ENCODE data around the gene MALAT1.

The MALAT1 gene

DNA sequence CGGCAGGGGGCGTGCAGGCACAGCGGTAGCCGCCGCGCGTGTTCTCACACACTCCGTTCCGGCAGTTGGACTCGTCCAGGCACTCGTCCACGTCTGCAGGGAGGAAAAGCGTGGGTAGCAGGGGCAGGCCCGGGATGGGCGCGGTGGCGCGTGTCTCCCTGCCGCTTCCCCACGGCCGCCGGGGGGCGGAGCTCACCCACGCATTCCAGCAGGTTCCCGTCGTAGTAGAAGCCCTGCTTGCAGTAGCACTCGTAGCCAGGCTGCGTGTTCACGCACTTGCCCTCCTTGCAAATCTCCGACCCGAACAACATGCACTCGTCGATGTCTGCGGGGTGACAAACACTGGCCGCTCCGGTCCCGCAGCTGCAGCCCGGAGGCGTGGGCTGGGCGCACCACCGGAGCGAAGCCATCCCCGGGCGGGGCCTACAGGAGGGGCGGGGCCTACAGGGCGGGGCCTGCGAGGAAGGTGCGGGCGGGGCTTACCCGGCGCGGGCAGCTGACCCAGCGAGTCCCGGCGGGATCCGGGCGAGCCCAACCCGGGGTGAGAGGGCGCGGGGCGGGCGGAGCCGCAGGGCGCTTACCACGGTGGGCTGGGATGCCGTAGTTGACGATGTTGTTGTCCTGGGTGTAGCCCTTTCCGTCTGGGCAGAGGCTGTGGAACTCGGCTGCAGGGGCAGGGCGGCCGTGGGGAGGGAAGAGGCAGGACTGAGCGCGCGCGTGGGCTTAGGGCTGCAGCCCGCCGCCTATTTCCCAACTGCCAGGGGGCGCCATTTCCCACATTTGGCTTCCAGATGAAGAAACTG is 41.6 kb downstream of the MALAT1 start:
- DNase-seq, result peak; percentile 81

DNA sequence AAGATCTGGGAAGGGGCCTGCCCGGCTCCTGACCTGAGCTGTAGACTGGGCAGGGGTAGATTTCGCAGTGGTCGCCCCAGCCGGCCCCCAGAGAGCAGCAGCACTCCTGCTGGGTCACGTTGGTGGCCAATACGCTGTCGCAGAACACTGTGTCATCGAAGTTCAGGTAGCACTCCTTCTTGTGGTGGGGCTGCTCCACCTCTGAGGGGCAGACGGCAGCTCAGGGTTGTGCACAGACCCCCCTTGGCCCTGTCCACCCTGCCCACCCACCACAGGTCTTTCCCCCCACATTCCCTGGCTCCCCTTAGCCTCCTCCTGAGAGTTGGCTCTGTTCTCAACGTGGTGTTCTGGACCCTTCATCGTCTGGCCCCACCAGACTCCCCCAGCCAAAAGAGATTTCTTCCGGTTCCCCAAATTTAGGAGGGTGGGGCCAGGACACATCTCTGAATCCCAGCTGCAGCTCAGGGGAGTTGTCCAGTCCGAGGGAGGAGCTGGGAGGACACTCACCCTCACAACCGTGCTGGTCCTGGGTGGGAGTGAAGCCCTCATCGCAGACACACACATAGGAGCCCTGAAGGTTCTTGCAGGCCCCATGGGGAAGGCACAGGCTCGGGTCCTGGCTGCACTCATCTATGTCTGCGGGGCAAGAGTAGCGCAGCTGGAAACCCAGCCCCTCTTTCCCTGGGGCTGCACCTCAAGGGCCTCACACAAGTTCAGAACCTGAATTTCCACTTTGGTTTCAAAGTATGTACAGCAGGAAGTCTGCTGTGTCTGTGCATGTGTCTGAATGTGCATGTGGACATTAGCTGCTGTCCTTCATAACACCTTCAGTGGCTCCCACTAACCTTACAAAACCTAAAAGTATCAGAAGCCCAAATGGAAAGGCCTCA is 42.5 kb downstream of the MALAT1 start:
- DNase-seq, result no peak

DNA sequence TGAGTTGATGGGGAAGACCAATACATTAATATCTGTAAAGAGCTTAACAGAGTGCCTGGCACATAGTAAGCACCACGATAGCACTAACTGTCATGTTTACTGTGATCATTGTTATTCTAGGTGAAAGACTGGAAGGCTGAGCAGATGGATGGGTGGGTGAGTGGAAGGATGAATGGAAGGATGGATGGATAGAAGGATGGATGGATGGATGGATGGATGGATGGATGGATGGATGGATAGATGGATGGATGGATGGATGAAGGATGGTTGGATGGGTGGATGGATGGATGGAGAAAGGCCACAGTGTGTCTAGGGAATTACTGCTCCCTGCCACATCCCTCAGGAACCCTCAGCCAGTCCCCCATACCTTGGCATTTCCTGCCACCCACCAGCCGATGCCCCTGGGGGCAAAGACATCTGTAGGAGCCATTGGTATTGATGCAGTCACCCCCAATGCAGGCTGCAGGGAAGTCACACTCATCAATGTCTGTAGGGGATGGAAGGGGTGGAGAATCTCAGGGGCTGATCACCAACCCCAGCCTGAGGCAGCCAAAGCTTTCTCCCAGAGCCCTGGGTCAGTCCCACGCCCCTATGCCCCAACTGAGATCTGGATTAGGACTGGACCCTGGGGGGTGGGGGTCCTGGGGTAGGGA is 44.0 kb downstream of the MALAT1 start:
- DNase-seq, result no peak

DNA sequence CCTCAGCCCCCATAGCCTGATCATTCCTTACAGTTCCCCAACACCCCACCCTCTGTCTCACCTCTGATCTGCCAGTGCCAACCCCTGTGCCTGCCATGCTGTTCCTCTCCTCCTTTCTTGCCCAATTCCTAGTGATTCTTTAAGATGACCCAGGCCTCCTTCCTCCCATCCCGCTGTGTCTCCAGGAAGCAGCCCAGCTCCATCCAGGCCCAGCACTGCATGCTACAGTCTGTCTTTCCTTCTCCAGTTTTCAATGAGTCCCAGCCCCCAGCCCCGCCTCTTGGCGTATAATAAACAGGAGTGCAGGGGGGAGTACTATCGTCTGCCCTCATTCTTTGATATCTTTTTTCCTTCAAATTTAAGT is 47.0 kb downstream of the MALAT1 start:
- peak; percentile 5 for DNase-seq

DNA sequence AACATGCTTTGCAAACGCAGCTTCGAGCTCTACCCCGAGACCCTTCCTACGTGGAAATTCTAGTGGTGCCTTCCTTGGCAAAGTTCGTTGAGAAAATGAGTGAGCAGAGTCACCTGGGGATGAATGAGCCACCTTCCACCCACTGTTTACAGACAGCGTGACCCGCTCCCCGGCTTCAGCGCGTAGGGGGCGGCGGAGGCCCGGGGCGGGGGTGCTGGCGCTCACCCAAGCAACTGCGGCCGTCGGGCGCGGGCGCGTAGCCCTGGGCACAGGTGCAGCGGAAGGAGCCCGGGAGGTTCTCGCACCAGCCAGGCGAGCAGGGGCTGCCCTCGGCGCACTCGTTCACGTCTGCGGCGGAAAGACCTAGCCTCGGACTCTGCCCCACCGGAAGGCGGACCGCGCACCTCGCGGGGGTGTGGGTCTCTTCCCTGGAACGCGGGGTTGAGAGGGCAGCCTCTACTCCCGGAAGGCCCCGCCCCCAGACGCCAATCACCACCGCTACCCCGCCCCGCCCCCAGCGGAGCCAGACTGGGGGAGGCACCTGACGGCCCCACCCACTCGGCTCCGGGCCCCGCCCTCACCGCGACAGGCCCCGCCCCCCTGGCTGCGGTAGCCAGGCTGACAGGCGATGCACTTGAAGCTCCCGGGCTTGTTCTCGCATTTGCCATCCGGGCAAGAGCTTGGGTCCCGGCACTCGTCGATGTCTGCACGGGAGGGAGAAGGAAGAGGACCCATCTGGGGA is 47.5 kb downstream of the MALAT1 start:
- peak; percentile 98 for DNase-seq

DNA sequence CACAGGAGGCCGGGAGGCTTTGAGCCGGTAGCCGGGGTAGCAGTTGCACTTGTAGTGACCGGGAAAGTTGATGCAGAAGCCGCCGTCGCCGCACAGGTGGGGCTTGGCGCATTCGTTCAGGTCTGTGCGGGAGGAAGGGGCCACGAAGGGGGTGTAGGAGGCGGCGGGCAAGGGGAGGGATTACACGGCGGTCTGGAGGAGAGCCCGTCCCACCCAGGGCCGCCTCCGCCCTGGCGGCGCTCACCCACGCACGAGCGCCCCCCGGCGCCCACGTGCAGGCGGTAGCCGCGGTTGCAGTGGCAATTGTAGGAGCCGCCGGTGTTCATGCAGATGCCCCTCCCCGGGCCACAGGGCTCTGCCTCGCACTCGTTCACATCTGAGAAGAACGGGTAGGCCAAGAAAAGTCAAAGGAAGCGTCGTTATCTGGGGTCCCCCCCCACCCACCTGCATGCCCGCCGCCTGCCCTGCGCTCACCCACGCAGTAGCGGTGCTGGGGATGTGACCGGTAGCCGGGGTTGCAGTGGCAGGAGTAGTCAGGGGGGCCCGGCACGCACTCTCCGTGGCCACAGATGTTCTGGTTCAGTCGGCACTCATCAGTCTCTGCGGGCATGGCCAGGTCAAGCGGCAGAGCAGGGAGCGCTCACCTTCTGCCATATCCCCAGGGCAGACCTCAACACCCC is 48.7 kb downstream of the MALAT1 start:
- DNase-seq, result peak; percentile 22

DNA sequence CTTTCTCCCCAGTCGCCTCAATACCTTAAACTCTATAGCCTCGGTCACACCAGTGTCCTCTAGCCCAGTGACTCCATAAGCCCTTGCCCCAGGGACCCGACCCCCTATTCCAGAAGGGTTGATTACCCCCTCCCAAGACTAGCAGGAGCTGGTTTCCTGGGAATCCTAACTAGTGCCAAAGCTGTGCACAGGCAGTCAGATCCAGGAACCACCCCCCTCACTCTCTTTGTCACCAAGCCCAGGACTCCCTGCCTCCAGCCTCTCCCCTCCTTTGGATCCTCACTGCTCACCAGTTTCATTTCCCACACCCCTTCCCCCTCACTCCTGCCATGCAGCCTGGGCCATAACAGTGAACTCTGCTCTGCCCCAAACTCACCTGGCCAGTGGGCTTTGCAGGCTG is 49.5 kb downstream of the MALAT1 start:
- DNase-seq, result no peak

DNA sequence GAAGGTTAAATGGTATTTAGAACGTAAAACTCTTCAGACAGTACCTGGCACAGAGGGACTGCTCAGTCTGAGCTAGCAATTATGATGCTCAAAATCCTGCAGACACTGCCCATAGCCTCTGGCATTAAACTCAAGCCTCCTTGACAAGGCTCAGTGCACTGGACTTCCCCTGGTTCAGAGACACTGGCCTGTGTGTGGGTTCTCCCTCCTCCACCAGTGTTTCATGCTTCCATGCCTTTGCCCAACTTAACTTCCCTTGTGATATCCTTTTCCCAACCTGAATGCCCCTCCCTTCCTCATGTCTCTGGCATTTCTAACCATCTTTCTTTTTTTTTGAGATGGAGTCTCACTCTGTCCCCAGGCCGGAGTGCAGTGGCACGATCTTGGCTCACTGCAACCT is 50.3 kb downstream of the MALAT1 start:
- DNase-seq, result no peak

DNA sequence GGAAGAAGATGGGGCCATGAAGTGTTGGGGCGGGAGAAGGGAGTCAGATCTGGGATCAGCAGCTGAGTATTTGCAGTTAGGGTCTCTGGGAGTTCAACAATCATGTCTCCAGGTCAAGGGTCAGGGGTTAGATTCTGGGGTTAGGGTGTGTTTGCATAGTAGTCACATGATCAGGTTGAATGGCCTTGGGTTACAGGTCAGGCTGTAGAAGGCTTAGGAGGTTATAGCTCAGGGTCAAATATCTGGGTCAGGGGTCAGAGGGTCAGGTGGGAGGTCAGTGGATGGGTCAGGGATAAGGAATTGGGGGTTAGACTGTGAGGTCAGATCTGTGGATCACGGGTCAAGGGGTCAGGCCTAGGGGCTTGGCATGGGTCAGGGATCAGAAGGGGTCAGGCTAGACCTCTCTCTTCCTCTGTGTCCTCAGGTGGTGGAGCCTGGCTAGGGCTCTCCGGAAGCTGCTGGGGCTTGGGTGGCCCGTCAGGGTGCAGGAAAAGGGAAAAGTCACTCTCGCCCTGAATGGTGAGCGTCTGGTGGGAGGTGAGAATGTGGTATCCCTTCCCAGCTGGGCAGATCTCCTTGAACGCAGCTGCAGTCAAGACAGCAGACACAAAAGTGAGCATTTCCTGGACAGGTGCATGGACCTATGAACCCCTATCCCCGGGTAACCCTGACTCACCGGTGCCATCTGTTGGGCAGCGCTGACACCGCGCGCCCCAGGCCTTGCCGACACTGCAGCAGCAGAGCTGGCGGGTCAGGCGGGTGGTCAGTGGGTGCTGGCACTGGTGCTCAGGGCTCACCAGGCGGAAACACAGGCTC is 52.9 kb downstream of the MALAT1 start:
- DNase-seq, result peak; percentile 55

DNA sequence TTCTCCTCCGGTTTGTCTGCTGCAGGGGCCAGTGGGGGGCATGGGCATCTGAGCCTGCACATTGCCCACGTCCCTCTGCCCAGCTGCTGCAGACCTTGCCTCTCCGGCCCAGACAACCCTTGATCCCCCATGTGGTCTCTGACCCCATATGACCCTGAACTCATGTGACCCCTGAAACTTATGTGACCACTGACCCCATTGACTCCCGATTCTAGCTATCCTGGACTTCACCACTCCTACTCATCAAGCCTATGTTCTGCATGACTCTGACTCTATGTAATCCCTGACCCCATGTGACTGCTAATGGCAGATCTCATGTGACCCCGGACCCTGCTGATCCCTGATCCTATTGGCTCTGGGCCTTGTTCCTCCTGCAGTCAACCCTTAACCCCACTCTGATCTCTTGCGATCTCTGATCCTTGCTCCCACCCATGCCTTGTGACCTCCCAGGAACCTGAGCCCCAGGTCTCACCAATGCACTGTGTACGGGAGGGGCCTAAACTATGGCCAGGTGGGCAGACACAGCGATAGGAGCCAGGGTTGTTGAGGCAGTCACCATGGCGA is 53.6 kb downstream of the MALAT1 start:
- DNase-seq, result no peak

DNA sequence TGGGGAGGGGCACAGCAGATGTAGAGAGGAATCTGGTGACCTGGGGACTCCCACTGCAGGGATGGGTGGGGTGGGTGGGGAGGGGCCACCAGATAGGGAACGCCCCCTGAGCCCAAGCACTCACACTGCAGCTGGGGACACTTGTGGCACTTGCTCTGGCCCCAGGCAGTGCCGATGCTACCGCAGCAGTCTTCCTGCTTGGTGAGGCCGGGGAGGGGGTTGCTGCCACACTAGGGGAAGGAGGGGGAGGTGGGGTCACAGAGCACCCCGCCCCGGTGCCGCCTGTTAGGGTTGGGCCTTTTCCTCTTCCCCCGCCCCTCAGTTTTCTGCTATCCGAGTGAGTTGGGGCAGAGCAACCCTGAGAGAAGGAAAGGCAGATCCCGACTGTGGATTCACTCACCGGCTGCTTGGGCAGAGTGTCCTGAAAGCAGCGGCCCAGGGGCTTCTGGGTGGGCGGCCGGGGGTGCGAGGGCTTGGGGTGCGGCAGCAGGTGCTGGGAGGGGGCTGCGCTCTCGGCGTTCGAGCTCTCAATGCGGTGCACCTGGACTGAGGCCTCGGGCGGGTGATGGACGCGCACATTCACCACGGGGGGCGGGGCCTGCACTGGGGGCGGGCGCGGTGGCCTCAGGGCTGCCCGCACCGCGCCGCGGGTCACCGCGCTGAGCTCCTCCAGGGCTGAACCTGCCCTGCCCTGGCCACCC is 54.6 kb downstream of the MALAT1 start:
- peak; percentile 58 for DNase-seq

DNA sequence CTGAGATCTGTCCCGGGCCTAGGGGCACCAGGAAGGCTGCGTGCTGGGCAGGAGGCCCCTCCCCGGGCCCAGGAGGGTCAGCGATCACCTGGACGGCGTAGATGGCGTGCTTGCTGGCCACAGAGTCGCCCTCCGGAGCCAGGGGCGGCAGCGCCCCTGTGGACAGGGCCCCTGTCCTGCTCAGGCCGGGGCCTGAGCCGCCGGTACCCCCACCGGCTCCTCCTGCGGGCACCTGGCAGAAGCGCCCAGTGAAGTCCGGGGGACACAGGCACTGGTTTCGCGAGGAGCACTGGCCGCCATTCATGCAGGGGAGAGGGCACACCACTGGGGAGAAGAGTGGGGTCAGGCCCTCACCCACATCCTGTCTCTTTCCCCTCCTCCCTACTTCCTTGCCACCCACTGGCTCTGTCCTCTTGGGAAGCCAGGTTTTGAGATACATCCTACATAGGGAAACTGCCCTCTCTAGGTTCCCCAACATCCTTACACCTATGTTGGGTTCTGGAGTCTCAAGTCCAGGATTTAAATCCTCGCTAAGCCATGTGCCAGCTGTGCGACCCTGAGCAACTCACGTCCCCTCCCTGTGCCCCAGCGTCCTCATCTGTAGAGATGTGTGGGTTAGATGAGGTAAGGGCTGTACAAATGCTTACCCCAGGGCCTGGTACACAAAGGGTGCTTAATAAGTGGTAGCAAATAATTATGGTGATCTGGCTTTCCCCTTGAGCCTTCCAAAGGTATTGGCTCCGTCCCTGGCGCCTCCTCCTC is 55.4 kb downstream of the MALAT1 start:
- DNase-seq, result no peak

DNA sequence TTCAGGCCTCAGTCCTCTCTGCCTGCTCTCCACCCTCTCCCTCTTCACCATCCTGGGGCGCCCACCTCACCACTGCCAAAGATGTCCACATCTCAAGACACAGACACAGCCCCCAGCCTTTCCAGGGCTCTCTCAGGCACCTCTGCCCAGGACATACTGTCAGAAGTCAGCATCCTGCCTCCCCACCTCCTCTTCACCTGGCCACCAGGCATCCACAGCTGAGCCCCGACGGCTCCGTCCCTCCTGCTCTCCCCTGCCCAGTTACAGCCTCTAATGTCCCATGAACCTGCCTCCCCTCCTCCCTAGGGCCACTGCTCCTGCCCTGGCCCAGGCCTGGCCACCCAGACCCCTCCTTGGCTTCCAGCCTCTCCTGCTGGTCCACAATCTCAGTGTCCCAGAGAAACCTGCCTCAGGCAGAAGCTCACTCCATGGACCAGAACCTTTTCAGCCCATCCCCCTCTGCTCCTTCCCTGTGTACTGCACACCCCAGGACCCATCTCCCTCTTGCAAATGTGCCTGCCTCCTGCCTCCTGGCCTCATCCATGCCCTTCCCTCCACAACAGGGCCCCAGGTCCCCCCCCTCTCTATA is 56.1 kb downstream of the MALAT1 start:
- no peak for DNase-seq

DNA sequence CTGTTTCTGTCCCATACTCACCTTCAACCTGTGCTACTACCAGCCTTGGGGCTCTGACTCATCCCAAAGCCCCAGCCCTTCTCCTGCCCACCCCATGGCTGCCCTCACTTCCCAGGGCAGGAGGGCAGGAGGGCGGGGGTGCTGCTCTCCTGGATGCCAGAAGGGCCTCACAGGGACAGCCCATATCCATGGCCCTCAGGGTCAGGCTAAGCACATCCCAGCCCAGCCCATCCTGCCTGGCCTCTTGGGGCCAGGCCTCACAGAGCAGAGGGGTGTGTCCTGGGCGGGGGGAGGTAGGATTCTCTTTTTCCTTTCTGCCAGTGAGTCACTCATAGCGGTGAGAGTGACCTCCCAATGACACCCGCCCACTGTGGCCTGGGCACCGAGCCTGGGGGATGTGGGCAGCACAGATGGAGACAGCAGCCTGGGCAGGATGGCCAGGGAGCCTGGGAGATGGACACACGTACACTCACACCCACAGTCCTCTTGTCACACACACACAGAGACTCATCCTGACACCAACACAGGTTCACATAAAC is 56.9 kb downstream of the MALAT1 start:
- peak; percentile 2 for DNase-seq
